K562 (cell line): ENCODE measurements around the gene ALDOC.
"Not testable (repeated sequence)": the region's sequence is repeated elsewhere in the genome, so short reads cannot be mapped to it uniquely, and the experiment has no call there.

Experiments used
- CSDE1 ChIP-seq, 2 experiments: fragments of 450-650 bp; IDR thresholded peaks; 2 replicates each; pipeline ENCODE4 v1.6.1; 2016; ENCODE audit warnings: mild to moderate bottlenecking in 1 of 2
- CTCF ChIP-seq, 3 experiments: IDR thresholded peaks in 2 of 3; conservative IDR thresholded peaks in 1 of 3; 2 replicates each; pipeline ENCODE4 v1.5.1; 2011 to 2012; ENCODE audit warnings: low read length in 3 of 3, mild to moderate bottlenecking in 3 of 3, control low read depth in 2 of 3, improper control_type of control experiment in 1 of 3, inconsistent platforms in 1 of 3, low read depth in 1 of 3, mixed read lengths in 1 of 3, moderate library complexity in 1 of 3; ENCODE audit not compliant: insufficient read depth in 2 of 3
- EZH2 ChIP-seq: IDR thresholded peaks from 2 replicates; pipeline ENCODE4 v1.6.1; 2012; ENCODE audit warnings: low read depth, mild to moderate bottlenecking, inconsistent platforms, low read length, borderline replicate concordance
- FOXJ3 ChIP-seq: sonication (generic); formaldehyde crosslinking; IDR thresholded peaks from 2 replicates; pipeline ENCODE4 v1.4.0; 2020; ENCODE audit warnings: mild to moderate bottlenecking, missing genetic modification reagents
- HIVEP1 ChIP-seq: fragments of 250-450 bp; sonication (Bioruptor Pico); IDR thresholded peaks from 2 replicates; pipeline ENCODE4 v1.4.0; 2020; ENCODE audit warnings: mild to moderate bottlenecking
- HNRNPH1 ChIP-seq: fragments of 200-400 bp; formaldehyde crosslinking; optimal IDR thresholded peaks from 2 replicates; pipeline ENCODE3; 2017; ENCODE audit warnings: low read depth, mild to moderate bottlenecking, low read length, moderate library complexity
- L3MBTL2 ChIP-seq: fragments of 450-650 bp; IDR thresholded peaks from 2 replicates; pipeline ENCODE4 v1.6.1; 2016; ENCODE audit warnings: mild to moderate bottlenecking, moderate library complexity
- MEF2A ChIP-seq: IDR thresholded peaks from 2 replicates; pipeline ENCODE4 v1.6.1; 2011; ENCODE audit warnings: low read depth, mild to moderate bottlenecking, low read length, moderate library complexity; ENCODE audit not compliant: control insufficient read depth
- NFYB ChIP-seq: IDR thresholded peaks from 2 replicates; pipeline ENCODE4 v1.6.1; 2011; ENCODE audit warnings: mild to moderate bottlenecking, moderate library complexity; ENCODE audit not compliant: insufficient read length; ENCODE audit errors: extremely low read depth
- NR2F6 ChIP-seq: fragments of 450-650 bp; formaldehyde crosslinking; IDR thresholded peaks from 2 replicates; pipeline ENCODE4 v1.4.0; 2020; ENCODE audit warnings: mild to moderate bottlenecking
- POLR2A ChIP-seq: fragments of 450-650 bp; conservative IDR thresholded peaks from 2 replicates; pipeline ENCODE4 v1.6.1; 2016
- POLR2AphosphoS5 ChIP-seq: IDR thresholded peaks from 2 replicates; pipeline ENCODE4 v1.6.1; 2011; ENCODE audit warnings: mild to moderate bottlenecking, low read depth, low read length, moderate library complexity; ENCODE audit not compliant: control insufficient read depth, insufficient read depth
- ZBTB7A ChIP-seq: IDR thresholded peaks from 2 replicates; pipeline ENCODE4 v1.6.1; 2011; ENCODE audit warnings: low read depth, mild to moderate bottlenecking, low read length, moderate library complexity, borderline replicate concordance; ENCODE audit not compliant: control insufficient read depth
- ZNF75A ChIP-seq: fragments of 450-650 bp; formaldehyde crosslinking; IDR thresholded peaks from 2 replicates; pipeline ENCODE4 v1.4.0; 2020; ENCODE audit warnings: mild to moderate bottlenecking

DNA sequence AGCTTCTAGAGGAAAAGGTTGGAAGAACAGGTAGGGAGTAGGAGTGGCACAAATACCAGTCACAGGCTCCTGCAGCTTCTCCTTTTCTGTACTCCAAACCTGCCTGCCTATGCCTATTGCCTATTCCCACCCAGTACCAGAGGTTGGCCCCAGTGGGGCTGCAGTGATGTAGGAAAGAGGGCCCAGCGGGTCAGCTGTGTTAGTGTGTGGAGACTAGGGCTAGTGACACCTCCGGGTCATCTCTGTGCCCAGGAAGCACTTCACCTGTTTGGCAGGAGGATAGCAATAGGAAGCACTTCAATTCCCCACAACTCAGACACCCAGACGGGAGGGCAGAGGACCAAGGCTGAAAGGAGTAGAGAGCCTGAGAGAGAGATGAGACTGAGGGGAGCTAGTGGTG lies 679 bp downstream of the ALDOC start:
- not testable (repeated sequence) for TF ChIP-seq POLR2AphosphoS5; NFYB; L3MBTL2; CSDE1 (IDR thresholded peaks at IDR 0.05); FOXJ3 (CRISPR knock-in tag); CTCF (IDR thresholded peaks at IDR 0.05 in 2 of 3, conservative IDR thresholded peaks at IDR 0.05 in 1 of 3; ENCODE audit: insufficient read depth in 2 of 3, low read depth in 1 of 3, low read length in 3 of 3); ZNF75A (CRISPR knock-in tag); MEF2A; NR2F6 (CRISPR knock-in tag); HIVEP1 (CRISPR knock-in tag); HNRNPH1; ZBTB7A; EZH2; POLR2A
